ENCODE measurements around the gene MCRIP2.

GRCh38 chr16:666572-666971, 24.9 kb downstream of the MCRIP2 start:
- TF ChIP-seq POLR2A (IDR thresholded peaks at IDR 0.05) (no peak), POLR2AphosphoS5 (IDR thresholded peaks at IDR 0.05) (no peak)

All from sigmoid colon (tissue), 4 donors.